Vagina (tissue), 2 donors: ENCODE measurements around the gene CTNNAL1.

Source experiments
- CTCF ChIP-seq, 3 experiments: fragments of 450-650 bp in 2 of 3; fragments of 200-600 bp in 1 of 3; sonication (generic) in 1 of 3; IDR thresholded peaks; one replicate each; pipeline ENCODE4 v1.5.1; 2017 to 2019; ENCODE audit warnings: antibody characterized with exemption in 3 of 3, mild to moderate bottlenecking in 2 of 3, moderate library complexity in 2 of 3
- POLR2A ChIP-seq, 2 donors: fragments of 450-650 bp; IDR thresholded peaks; one replicate each; pipeline ENCODE4 v1.6.1; 2017; ENCODE audit warnings: antibody characterized with exemption in 2 of 2, mild to moderate bottlenecking in 2 of 2, moderate library complexity in 2 of 2
- POLR2AphosphoS5 ChIP-seq, 2 donors: sonication (generic); formaldehyde crosslinking; IDR thresholded peaks; one replicate each; pipeline ENCODE4 v1.9.0; 2017; ENCODE audit warnings: antibody characterized with exemption in 2 of 2, mild to moderate bottlenecking in 2 of 2, low read depth in 1 of 2; ENCODE audit not compliant: insufficient read depth in 1 of 2

- no peak for TF ChIP-seq CTCF (IDR thresholded peaks at IDR 0.05)
- TF ChIP-seq POLR2A (IDR thresholded peaks at IDR 0.05): no peak
- TF ChIP-seq POLR2AphosphoS5 (IDR thresholded peaks at IDR 0.05; ENCODE audit: insufficient read depth in 1 of 2, low read depth in 1 of 2): no peak
Observed at GRCh38 chr9:108900176-108900575, 113.1 kb downstream of the CTNNAL1 start.
